Trophoblast cell (in vitro differentiated cells and primary cell): ENCODE measurements around the gene ADAMTS12.

Source experiments
- DNase-seq, 2 donors: peaks; one replicate each; pipeline ENCODE4 v3.0.0-alpha.2; 2016
- H2AFZ ChIP-seq: 2 replicates; pipeline ENCODE4 v1.6.1; 2013; ENCODE audit warnings: low read length, moderate library complexity, mild to moderate bottlenecking; ENCODE audit not compliant: insufficient read depth, poor library complexity
- H2AK5ac ChIP-seq: 2 replicates; pipeline ENCODE4 v1.6.1; 2013; ENCODE audit warnings: mild to moderate bottlenecking, low read length
- H2BK120ac ChIP-seq: 2 replicates; pipeline ENCODE4 v1.6.1; 2013; ENCODE audit warnings: low read length, mild to moderate bottlenecking, moderate library complexity; ENCODE audit not compliant: insufficient read depth, poor library complexity
- H2BK12ac ChIP-seq: 2 replicates; pipeline ENCODE4 v1.6.1; 2013; ENCODE audit warnings: mild to moderate bottlenecking, low read length, moderate library complexity
- H2BK5ac ChIP-seq: 2 replicates; pipeline ENCODE4 v1.6.1; 2013; ENCODE audit warnings: low read length, low read depth, moderate library complexity, mild to moderate bottlenecking; ENCODE audit not compliant: poor library complexity
- H3K14ac ChIP-seq: 2 replicates; pipeline ENCODE4 v1.6.1; 2013; ENCODE audit warnings: mild to moderate bottlenecking, low read length
- H3K18ac ChIP-seq: 2 replicates; pipeline ENCODE4 v1.6.1; 2013; ENCODE audit warnings: mild to moderate bottlenecking, low read length
- H3K23ac ChIP-seq: 2 replicates; pipeline ENCODE4 v1.6.1; 2013; ENCODE audit warnings: low read length
- H3K27ac ChIP-seq: 2 replicates; pipeline ENCODE4 v1.5.1; 2013; ENCODE audit warnings: low read depth, mild to moderate bottlenecking, inconsistent platforms, low read length, moderate library complexity
- H3K27me3 ChIP-seq: 2 replicates; pipeline ENCODE4 v1.6.1; 2013; ENCODE audit warnings: inconsistent platforms, mild to moderate bottlenecking, low read length, moderate library complexity; ENCODE audit not compliant: insufficient read depth
- H3K36me3 ChIP-seq, 2 experiments: 1 replicate in 1 of 2; 2 replicates in 1 of 2; pipeline ENCODE4 v1.6.1; 2013; ENCODE audit warnings: low read length in 2 of 2, mild to moderate bottlenecking in 2 of 2, moderate library complexity in 1 of 2; ENCODE audit not compliant: insufficient read depth in 2 of 2, control insufficient read depth in 1 of 2
- H3K4ac ChIP-seq: 2 replicates; pipeline ENCODE4 v1.6.1; 2013; ENCODE audit warnings: low read depth, mild to moderate bottlenecking, low read length, moderate library complexity
- H3K4me1 ChIP-seq, 2 experiments: 1 replicate in 1 of 2; 2 replicates in 1 of 2; pipeline ENCODE4 v1.6.1; 2013; ENCODE audit warnings: low read length in 2 of 2, mild to moderate bottlenecking in 2 of 2, moderate library complexity in 1 of 2; ENCODE audit not compliant: insufficient read depth in 2 of 2, control insufficient read depth in 1 of 2
- H3K4me2 ChIP-seq: 2 replicates; pipeline ENCODE4 v1.6.1; 2013; ENCODE audit warnings: inconsistent platforms, mild to moderate bottlenecking, low read length, moderate library complexity
- H3K4me3 ChIP-seq: 2 replicates; pipeline ENCODE4 v1.5.1; 2013; ENCODE audit warnings: mild to moderate bottlenecking, low read depth, low read length, inconsistent platforms
- H3K79me1 ChIP-seq: one replicate; pipeline ENCODE4 v1.6.1; 2013; ENCODE audit warnings: low read length
- H3K79me2 ChIP-seq: 2 replicates; pipeline ENCODE4 v1.6.1; 2013; ENCODE audit warnings: low read length, mild to moderate bottlenecking; ENCODE audit not compliant: control insufficient read depth, insufficient read depth, poor library complexity
- H3K9ac ChIP-seq: 2 replicates; pipeline ENCODE4 v1.6.1; 2013; ENCODE audit warnings: mild to moderate bottlenecking, low read length
- H3K9me3 ChIP-seq: 2 replicates; pipeline ENCODE4 v1.6.1; 2013; ENCODE audit warnings: low read depth, mild to moderate bottlenecking, control low read depth, inconsistent platforms, low read length; ENCODE audit not compliant: insufficient read depth
- H4K12ac ChIP-seq: 2 replicates; pipeline ENCODE4 v1.6.1; 2013; ENCODE audit warnings: low read depth, mild to moderate bottlenecking, low read length, moderate library complexity
- H4K8ac ChIP-seq: 2 replicates; pipeline ENCODE4 v1.6.1; 2013; ENCODE audit warnings: low read depth, mild to moderate bottlenecking, low read length, moderate library complexity
- H4K91ac ChIP-seq: one replicate; pipeline ENCODE4 v1.6.1; 2013; ENCODE audit warnings: low read depth, mild to moderate bottlenecking, low read length, moderate library complexity
- WGBS: extraction: QIAGEN DNeasy Blood & Tissue Kit; methylation state at CpG from one replicate; pipeline ENCODE4 v1.1.7; 2013; ENCODE audit warnings: missing lambda C conversion rate; ENCODE audit not compliant: insufficient read length, insufficient coverage; ENCODE audit errors: extremely low coverage; 5-methylcytosine and 5-hydroxymethylcytosine counted together

ADAMTS12 gene

GRCh38 chr5:33755231-33755630 is 136.6 kb downstream of the ADAMTS12 start:
- Histone ChIP-seq H4K91ac (no peak overlapping the region), H3K4ac (no peak overlapping the region), H3K23ac (no peak overlapping the region), H3K4me1 (peaks cover 0 to 2% of the 10 kb centered on the region in 2 experiments), H3K79me1 (no peaks in the 10 kb centered on the region), H3K14ac (no peak overlapping the region), H4K12ac (no peak overlapping the region), H2BK5ac (no peak overlapping the region), H3K4me3 (no peak overlapping the region), H3K79me2 (no peaks in the 10 kb centered on the region), H2AFZ (no peak overlapping the region), H4K8ac (no peak overlapping the region), H3K9ac (no peak overlapping the region), H3K18ac (no peak overlapping the region), H2AK5ac (no peak overlapping the region), H3K27me3 (no peaks in the 10 kb centered on the region), H3K36me3 (no peaks in the 10 kb centered on the region), H2BK12ac (no peak overlapping the region), H3K27ac (no peak overlapping the region), H2BK120ac (no peak overlapping the region), H3K9me3 (no peaks in the 10 kb centered on the region), H3K4me2 (no peak overlapping the region)
- WGBS: no CpG with 5 or more reads among the region's 1 CpG
- no peak for DNase-seq

DNA sequence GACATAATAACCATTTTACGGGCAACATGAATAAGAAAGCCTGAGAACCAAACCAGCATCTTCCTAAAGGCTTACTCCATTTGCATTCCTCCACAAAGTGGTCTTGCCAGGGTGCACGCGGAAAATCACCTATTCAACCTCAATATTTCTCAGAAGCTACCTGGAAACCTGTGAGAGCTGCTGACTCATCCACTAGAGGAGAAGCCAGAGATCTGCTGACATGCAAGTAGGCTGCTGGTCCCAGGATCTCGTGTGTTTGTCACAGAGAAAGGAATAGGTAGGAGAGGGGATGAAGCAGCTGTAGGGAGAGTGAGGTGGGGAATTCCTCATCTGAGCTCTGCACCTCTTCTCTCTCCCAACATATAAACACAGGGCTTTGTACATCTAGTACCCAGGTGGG is 138.1 kb downstream of the ADAMTS12 start:
- Histone ChIP-seq H3K4me3 (no peak overlapping the region), H4K8ac (no peak overlapping the region), H2AK5ac (no peak overlapping the region), H2BK12ac (no peak overlapping the region), H3K4ac (no peak overlapping the region), H2BK120ac (no peak overlapping the region), H2BK5ac (no peak overlapping the region), H3K27me3 (no peaks in the 10 kb centered on the region), H3K27ac (no peak overlapping the region), H3K14ac (no peak overlapping the region), H3K9me3 (no peaks in the 10 kb centered on the region), H3K18ac (no peak overlapping the region), H4K12ac (no peak overlapping the region), H3K36me3 (no peaks in the 10 kb centered on the region), H3K79me1 (no peaks in the 10 kb centered on the region), H3K4me2 (no peak overlapping the region), H3K4me1 (peaks cover 0 to 2% of the 10 kb centered on the region in 2 experiments), H3K23ac (no peak overlapping the region), H2AFZ (no peak overlapping the region), H3K9ac (no peak overlapping the region), H4K91ac (no peak overlapping the region), H3K79me2 (no peaks in the 10 kb centered on the region)
- WGBS: no CpG with 5 or more reads among the region's 4 CpGs
- peak in 1 of 2 donors; percentile 15 for DNase-seq

GRCh38 chr5:33748754-33749153 is 143.0 kb downstream of the ADAMTS12 start:
- Histone ChIP-seq H3K4ac (no peak overlapping the region), H2AFZ (no peak overlapping the region)

GRCh38 chr5:33745101-33745770 is 146.6 kb downstream of the ADAMTS12 start:
- no peak overlapping the region for H3K14ac ChIP-seq
- H3K27ac ChIP-seq: no peak overlapping the region
- peaks cover 4% of the 10 kb centered on the region for H3K9me3 ChIP-seq
- no peak overlapping the region for H2BK120ac ChIP-seq
- H3K79me1 ChIP-seq: no peaks in the 10 kb centered on the region
- H3K4me1 ChIP-seq: peaks cover 4% of the 10 kb centered on the region in 2 experiments
- H3K4ac ChIP-seq: no peak overlapping the region
- no peak overlapping the region for H4K91ac ChIP-seq
- H3K4me3 ChIP-seq: no peak overlapping the region
- WGBS: no CpG with 5 or more reads among the region's 1 CpG
- no peaks in the 10 kb centered on the region for H3K27me3 ChIP-seq
- no peak for DNase-seq
- no peak overlapping the region for H2AFZ ChIP-seq
- H3K18ac ChIP-seq: no peak overlapping the region
- H3K9ac ChIP-seq: no peak overlapping the region
- no peak overlapping the region for H2BK5ac ChIP-seq
- no peaks in the 10 kb centered on the region for H3K36me3 ChIP-seq
- no peak overlapping the region for H4K12ac ChIP-seq
- no peak overlapping the region for H4K8ac ChIP-seq
- H3K23ac ChIP-seq: no peak overlapping the region
- H3K79me2 ChIP-seq: no peaks in the 10 kb centered on the region
- H3K4me2 ChIP-seq: no peak overlapping the region
- H2AK5ac ChIP-seq: no peak overlapping the region
- no peak overlapping the region for H2BK12ac ChIP-seq

More at GRCh38 chr5:33748754-33749153, 143.0 kb downstream of the ADAMTS12 start:
- H4K8ac ChIP-seq: no peak overlapping the region
- H3K79me1 ChIP-seq: no peaks in the 10 kb centered on the region
- H3K9ac ChIP-seq: no peak overlapping the region
- no peaks in the 10 kb centered on the region for H3K27me3 ChIP-seq
- H2BK12ac ChIP-seq: no peak overlapping the region
- no CpG with 5 or more reads among the region's 1 CpG for WGBS
- no peak overlapping the region for H2AK5ac ChIP-seq
- no peak overlapping the region for H3K27ac ChIP-seq
- H3K79me2 ChIP-seq: no peaks in the 10 kb centered on the region
- no peaks in the 10 kb centered on the region for H3K36me3 ChIP-seq
- no peak overlapping the region for H2BK120ac ChIP-seq
- DNase-seq: no peak
- H3K4me2 ChIP-seq: no peak overlapping the region
- no peak overlapping the region for H4K12ac ChIP-seq
- H3K23ac ChIP-seq: no peak overlapping the region
- no peak overlapping the region for H3K4me3 ChIP-seq
- H3K4me1 ChIP-seq: no peaks in the 10 kb centered on the region
- no peak overlapping the region for H2BK5ac ChIP-seq
- no peak overlapping the region for H3K14ac ChIP-seq
- no peak overlapping the region for H3K18ac ChIP-seq
- no peaks in the 10 kb centered on the region for H3K9me3 ChIP-seq
- H4K91ac ChIP-seq: no peak overlapping the region
